ENCODE results near the gene POU5F1.

DNA sequence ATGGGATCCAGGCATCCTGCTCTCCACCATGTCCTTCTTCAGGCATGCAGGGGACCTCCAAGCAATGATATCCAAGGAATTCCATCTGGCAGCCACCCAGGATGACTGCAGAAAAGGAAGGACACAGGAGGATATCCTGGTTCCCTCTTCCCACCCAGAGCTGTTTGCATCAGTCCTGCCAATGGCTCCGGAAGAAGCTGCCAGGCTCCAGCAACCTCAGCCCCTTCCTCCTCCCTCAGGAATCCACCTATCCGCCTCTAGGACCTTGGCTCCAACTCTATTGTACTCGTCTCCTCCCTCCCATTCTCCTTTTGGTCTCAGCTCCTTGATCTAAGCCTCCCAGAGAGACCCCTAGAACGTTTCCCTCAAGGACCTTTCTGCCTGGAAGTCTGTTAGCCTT, 30.9 kb downstream of the POU5F1 start:
- no peak for TF ChIP-seq POLR2A (IDR thresholded peaks at IDR 0.05)
- no peak for TF ChIP-seq CTCF (IDR thresholded peaks at IDR 0.05)

Data from uterus (tissue), 2 donors.